ENCODE data around the gene SLC7A4.

Gene SLC7A4

DNA sequence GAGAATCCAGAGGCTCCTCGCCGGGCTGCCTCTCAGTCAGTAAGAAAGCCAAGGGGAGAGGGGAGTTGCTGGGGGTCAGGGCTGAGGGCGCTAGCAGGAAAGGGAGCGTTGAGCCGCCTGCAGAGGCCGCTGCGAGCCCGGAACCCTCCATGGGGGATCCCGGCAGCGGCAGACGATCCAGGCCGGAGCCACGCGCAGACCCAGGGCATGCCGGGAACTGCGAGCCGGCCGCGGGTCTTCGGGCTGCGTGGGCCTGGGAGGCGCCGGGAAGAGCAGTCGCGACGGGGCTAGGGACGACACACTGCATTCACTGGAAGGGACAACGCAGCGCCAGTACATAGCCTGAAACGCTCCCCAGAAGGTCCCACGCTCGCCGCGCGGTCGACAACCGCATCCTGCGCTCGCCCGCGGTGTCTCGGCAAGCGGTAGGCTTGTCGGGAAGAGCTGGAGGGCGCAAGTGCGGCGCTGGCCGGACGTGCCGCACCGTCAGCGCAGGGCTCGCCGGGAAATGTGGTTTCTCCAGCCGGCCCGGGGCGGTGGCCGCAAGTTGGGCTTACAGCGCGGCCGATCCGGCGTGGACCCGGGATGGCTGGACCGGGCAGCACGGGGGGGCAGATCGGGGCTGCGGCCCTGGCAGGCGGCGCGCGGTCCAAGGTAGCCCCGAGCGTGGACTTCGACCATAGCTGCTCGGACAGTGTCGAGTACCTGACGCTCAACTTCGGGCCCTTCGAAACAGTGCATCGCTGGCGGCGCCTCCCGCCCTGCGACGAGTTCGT is 50.4 kb downstream of the SLC7A4 start, which contains the start of gene LZTR1:
LZTR1 (plus strand) TSS at position 511 of the 776 bp plus-strand sequence; CDS start at position 586, 75 bp downstream.
- peak; percentile 50 to 69 (median 58) for DNase-seq

DNA sequence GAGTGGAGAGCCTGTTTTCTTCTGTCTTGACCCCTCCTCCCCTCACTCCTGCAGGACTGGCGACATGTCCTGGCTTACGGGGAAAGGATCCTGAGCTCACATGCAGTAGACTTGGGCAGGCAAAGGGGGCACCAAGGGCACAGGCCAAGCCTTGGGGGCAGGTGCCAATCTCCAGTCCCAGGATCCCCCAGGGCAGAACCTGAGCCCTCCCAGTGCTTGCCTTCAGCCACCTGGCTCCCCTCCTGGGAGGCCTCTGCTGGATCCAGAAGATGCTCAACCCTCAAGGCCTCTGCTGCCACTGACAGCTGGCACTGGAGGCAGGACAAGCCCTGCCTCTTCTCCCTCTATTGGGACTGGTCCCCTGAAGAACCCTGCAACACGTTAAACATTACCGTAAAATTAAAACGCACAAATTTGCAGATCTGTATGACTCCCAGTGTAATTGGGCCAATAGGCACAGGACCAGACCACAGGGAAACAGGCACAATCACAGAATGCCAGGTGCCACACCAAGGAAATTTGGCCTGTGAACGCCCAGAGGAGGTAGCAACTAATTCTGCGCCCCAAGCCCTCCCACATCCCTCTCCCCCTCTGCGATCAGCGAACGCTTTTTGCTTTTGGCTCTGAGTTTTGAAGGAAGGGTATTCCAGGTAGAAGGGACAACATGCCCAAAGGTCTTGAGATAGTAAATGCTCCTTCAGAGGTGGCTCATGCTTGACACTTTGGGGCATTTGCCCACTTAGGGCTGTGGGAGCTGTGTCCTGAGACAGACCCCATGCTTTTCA is 51.2 kb downstream of the SLC7A4 start:
- DNase-seq: no peak

DNA sequence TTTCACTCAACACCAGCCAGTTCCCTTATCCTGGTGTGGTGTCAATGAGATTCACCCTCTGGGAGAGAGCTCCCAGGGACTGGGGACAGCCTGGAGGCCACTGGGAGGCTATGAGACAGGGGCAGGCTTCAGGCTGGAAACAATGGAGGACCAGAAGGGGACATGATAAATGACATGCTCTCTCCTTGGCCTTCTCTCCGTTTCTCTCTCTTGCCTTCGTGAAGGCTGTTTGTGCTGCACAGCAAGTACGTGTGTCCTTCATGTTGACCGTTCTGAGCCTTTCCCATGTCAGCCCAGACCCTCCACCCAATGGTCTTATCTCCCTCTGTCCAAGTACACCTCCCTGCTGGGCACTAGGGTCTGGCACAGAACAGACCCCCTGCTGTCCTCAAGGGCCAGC is 51.8 kb downstream of the SLC7A4 start:
- no peak for DNase-seq

DNA sequence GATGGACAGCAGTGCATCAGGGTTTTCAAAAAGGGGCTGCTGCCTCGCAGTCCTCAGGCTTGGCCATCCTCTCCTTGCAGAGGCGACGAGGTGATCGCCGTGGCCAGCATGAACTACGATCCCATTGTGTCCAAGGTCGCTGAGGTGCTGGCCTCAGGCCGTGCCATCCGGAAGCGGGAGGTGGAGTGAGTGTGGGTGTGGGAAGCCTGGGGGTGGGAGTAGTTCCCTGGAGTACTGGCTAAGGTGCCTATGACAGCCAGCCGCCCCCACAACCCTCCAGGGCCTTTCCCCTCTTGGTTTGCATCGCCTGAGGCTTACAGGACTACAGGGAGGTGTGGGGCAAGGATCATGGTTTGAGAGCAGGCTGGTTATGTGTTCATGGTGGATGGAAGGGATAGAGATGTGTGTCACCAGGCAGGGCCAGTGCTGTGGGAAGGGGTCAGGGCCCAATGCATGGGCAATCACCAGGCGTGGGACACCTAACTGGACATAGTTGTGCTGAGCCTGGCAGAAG is 52.4 kb downstream of the SLC7A4 start:
- no peak for DNase-seq

DNA sequence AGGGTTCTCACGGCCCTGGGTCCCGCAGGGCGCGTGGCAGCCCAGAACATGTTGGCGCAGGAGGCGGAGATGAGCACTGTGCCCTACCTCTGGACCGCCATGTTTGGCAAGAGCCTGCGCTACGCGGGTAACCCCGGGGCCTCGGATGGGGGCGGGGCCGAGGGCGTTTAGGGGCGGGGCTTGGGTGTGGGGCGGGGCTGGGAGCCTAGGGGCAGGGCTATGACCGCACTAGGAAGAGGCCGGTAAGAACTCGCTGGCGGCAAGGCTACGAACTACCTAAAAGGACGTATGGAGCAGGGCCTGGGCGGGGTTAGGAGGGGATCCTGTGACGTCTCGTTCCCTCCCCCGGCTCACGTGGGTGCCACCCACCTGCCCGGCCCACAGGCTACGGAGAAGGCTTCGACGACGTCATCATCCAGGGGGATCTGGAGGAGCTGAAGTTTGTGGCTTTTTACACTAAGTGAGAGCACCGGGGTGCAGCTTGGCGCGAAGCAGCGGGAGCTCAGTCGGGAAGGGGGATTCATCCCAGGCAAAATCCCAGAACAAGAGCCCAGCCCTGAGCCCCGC is 53.0 kb downstream of the SLC7A4 start:
- peak in 3 of 4 experiments; percentile 18 to 46 (median 31) for DNase-seq
